Measurements from ENCODE around the gene ATP8A2.

- TF ChIP-seq, protein P1, sequence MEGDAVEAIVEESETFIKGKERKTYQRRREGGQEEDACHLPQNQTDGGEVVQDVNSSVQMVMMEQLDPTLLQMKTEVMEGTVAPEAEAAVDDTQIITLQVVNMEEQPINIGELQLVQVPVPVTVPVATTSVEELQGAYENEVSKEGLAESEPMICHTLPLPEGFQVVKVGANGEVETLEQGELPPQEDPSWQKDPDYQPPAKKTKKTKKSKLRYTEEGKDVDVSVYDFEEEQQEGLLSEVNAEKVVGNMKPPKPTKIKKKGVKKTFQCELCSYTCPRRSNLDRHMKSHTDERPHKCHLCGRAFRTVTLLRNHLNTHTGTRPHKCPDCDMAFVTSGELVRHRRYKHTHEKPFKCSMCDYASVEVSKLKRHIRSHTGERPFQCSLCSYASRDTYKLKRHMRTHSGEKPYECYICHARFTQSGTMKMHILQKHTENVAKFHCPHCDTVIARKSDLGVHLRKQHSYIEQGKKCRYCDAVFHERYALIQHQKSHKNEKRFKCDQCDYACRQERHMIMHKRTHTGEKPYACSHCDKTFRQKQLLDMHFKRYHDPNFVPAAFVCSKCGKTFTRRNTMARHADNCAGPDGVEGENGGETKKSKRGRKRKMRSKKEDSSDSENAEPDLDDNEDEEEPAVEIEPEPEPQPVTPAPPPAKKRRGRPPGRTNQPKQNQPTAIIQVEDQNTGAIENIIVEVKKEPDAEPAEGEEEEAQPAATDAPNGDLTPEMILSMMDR (IDR thresholded peaks at IDR 0.05 in 4 of 5, conservative IDR thresholded peaks at IDR 0.05 in 1 of 5), result no peak
- TF ChIP-seq POLR2A (IDR thresholded peaks at IDR 0.05), result no peak
Measured at GRCh38 chr13:25473864-25474263, 102.1 kb downstream of the ATP8A2 start.
